A375 (cell line): Measurements from ENCODE around the gene OXNAD1. TPM values are rescaled to one million over a fixed set of nuclear protein-coding genes. Genes with fewer than 3 reads are reported as not detected.

Source experiments
- total RNA-seq: library from RNA; depleted of rRNA; stranded (reverse); fragments of >200 nt; shearing (Covaris generic); gene quantifications from 2 replicates; pipeline ENCODE4 v1.2.3, GENCODE V29; 2014; rRNA removed

Gene OXNAD1
- 18.0 and 20.4 TPM in 2 replicates for total RNA-seq

GRCh38 chr3:16264708-16265454 lies at the start of gene OXNAD1, which contains the start of gene DPH3:
Gene OXNAD1, plus strand, starts transcription at chr3:16265212. Its CDS starts 5,741 bp downstream, at chr3:16270953.
Gene DPH3, minus strand, starts transcription at chr3:16264943. Its CDS starts 67 bp downstream, at chr3:16264876.

Other genes starting within 250 kb of the OXNAD1 start
- gene GALNT15, start 90.5 kb upstream of the OXNAD1 start, total RNA-seq: not detected in 2 replicates
- gene DPH3, start 269 bp upstream of the OXNAD1 start, total RNA-seq: 7.5 and 7.6 TPM in 2 replicates
- gene RFTN1, start 248.5 kb downstream of the OXNAD1 start, total RNA-seq: 5.2 and 6.0 TPM in 2 replicates